IMR-90 (cell line): ENCODE results near the gene PLD5. TPM values are rescaled to one million over a fixed set of nuclear protein-coding genes. Genes with fewer than 3 reads are reported as not detected.

Experiments
- ATAC-seq: fragments of 200-7000 bp; cut with Tn5 transposase; 2 replicates; pipeline ENCODE4 v1.9.1; 2020; ENCODE audit warnings: low read depth, mild to moderate bottlenecking, moderate library complexity
- BruUV-seq: library from RNA; stranded (reverse); fragments of 400-500 nt; replicated peaks from 2 replicates; lab custom pipeline; 2021; lab: Mats Ljungman, UMichigan
- CTCF ChIA-PET: fragments of 300-600 bp; formaldehyde crosslinking; extraction: SDS; loops from one replicate; lab custom pipeline; 2021; ENCODE audit warnings: antibody characterized with exemption; lab: Yijun Ruan, JAX
- POLR2A ChIA-PET: fragments of 300-600 bp; sonication (Branson Sonifier 250); formaldehyde crosslinking; loops from one replicate; lab custom pipeline; 2022; ENCODE audit warnings: antibody characterized with exemption; ENCODE audit not compliant: unreplicated experiment; lab: Charles Lee
- DNase-seq: peaks from one replicate; pipeline ENCODE4 v3.0.0; 2013
- H2AFZ ChIP-seq: replicated peaks from 2 replicates; pipeline ENCODE3; 2013; ENCODE audit warnings: low read length, mild to moderate bottlenecking; ENCODE audit not compliant: poor library complexity
- H2AK5ac ChIP-seq: 2 replicates; pipeline ENCODE4 v1.6.1; 2013; ENCODE audit warnings: low read depth, low read length, inconsistent platforms
- H2AK9ac ChIP-seq: replicated peaks from 2 replicates; pipeline ENCODE3; 2013; ENCODE audit warnings: mild to moderate bottlenecking, low read depth, low read length, moderate library complexity; ENCODE audit not compliant: poor library complexity
- H2BK120ac ChIP-seq: 2 replicates; pipeline ENCODE4 v1.6.1; 2013; ENCODE audit warnings: low read depth, low read length, inconsistent platforms
- H2BK15ac ChIP-seq: 3 replicates; pipeline ENCODE4 v1.6.1; 2013; ENCODE audit warnings: low read depth, low read length, inconsistent platforms
- H2BK20ac ChIP-seq: 2 replicates; pipeline ENCODE4 v1.6.1; 2013; ENCODE audit warnings: low read depth, mild to moderate bottlenecking, inconsistent platforms, low read length, moderate library complexity
- H2BK5ac ChIP-seq: 2 replicates; pipeline ENCODE4 v1.6.1; 2013; ENCODE audit warnings: mild to moderate bottlenecking, low read depth, low read length, inconsistent platforms; ENCODE audit not compliant: poor library complexity, severe bottlenecking
- H3K14ac ChIP-seq: replicated peaks from 2 replicates; pipeline ENCODE4 v1.6.1; 2013; ENCODE audit warnings: low read depth, low read length, inconsistent platforms
- H3K18ac ChIP-seq: 2 replicates; pipeline ENCODE4 v1.6.1; 2013; ENCODE audit warnings: low read depth, low read length, control low read depth
- H3K23ac ChIP-seq: 2 replicates; pipeline ENCODE4 v1.6.1; 2013; ENCODE audit warnings: low read depth, low read length, inconsistent platforms
- H3K27ac ChIP-seq: 2 replicates; pipeline ENCODE4 v1.5.1; 2013; ENCODE audit warnings: mild to moderate bottlenecking, control low read depth, low read length; ENCODE audit not compliant: insufficient read depth
- H3K27me3 ChIP-seq: 2 replicates; pipeline ENCODE4 v1.6.1; 2013; ENCODE audit warnings: low read length; ENCODE audit not compliant: control insufficient read depth, insufficient read depth
- H3K36me3 ChIP-seq: 2 replicates; pipeline ENCODE4 v1.6.1; 2013; ENCODE audit warnings: low read length, mixed read lengths; ENCODE audit not compliant: control insufficient read depth, insufficient read depth
- H3K4ac ChIP-seq: 2 replicates; pipeline ENCODE4 v1.6.1; 2013; ENCODE audit warnings: low read depth, low read length, inconsistent platforms
- H3K4me1 ChIP-seq: 2 replicates; pipeline ENCODE4 v1.6.1; 2013; ENCODE audit warnings: low read length, mixed read lengths; ENCODE audit not compliant: control insufficient read depth, insufficient read depth
- H3K4me2 ChIP-seq: 2 replicates; pipeline ENCODE4 v1.6.1; 2013; ENCODE audit warnings: low read depth, mild to moderate bottlenecking, control low read depth, low read length, moderate library complexity
- H3K4me3 ChIP-seq: 2 replicates; pipeline ENCODE4 v1.5.1; 2013; ENCODE audit warnings: low read depth, mild to moderate bottlenecking, control low read depth, low read length, moderate library complexity; ENCODE audit not compliant: insufficient read depth
- H3K56ac ChIP-seq: 2 replicates; pipeline ENCODE4 v1.6.1; 2013; ENCODE audit warnings: low read length, inconsistent platforms; ENCODE audit not compliant: insufficient read depth; ENCODE audit errors: extremely low read depth
- H3K79me1 ChIP-seq, 2 experiments: 2 replicates each; pipeline ENCODE4 v1.6.1; 2013; ENCODE audit warnings: low read length in 2 of 2, inconsistent platforms in 1 of 2, low read depth in 1 of 2
- H3K9ac ChIP-seq: 2 replicates; pipeline ENCODE4 v1.6.1; 2013; ENCODE audit warnings: low read depth, low read length, control low read depth
- H3K9me1 ChIP-seq: 2 replicates; pipeline ENCODE4 v1.6.1; 2013; ENCODE audit warnings: low read length, inconsistent platforms; ENCODE audit not compliant: insufficient read depth
- H3K9me3 ChIP-seq: 2 replicates; pipeline ENCODE4 v1.6.1; 2013; ENCODE audit warnings: low read length; ENCODE audit not compliant: control insufficient read depth, insufficient read depth
- H4K20me1 ChIP-seq: 2 replicates; pipeline ENCODE4 v1.6.1; 2013; ENCODE audit warnings: low read length, inconsistent platforms; ENCODE audit not compliant: insufficient read depth
- H4K5ac ChIP-seq: 2 replicates; pipeline ENCODE4 v1.6.1; 2013; ENCODE audit warnings: mild to moderate bottlenecking, low read depth, low read length, control low read depth
- H4K8ac ChIP-seq, 2 experiments: 2 replicates each; pipeline ENCODE4 v1.6.1; 2013; ENCODE audit warnings: low read depth in 2 of 2, low read length in 2 of 2, control low read depth in 1 of 2, inconsistent platforms in 1 of 2
- H4K91ac ChIP-seq: 2 replicates; pipeline ENCODE4 v1.6.1; 2013; ENCODE audit warnings: low read depth, low read length, inconsistent platforms; ENCODE audit not compliant: insufficient read depth
- BHLHE40 ChIP-seq: fragments of 150-350 bp; IDR thresholded peaks from 2 replicates; pipeline ENCODE4 v1.6.1; 2016; ENCODE audit warnings: mild to moderate bottlenecking, low read depth, low read length
- CEBPB ChIP-seq: IDR thresholded peaks from 2 replicates; pipeline ENCODE4 v1.6.1; 2012; ENCODE audit warnings: low read depth, low read length, improper control_type of control experiment
- CHD1 ChIP-seq: IDR thresholded peaks from 2 replicates; pipeline ENCODE4 v1.6.1; 2012; ENCODE audit warnings: low read depth, low read length, improper control_type of control experiment
- CTCF ChIP-seq: conservative IDR thresholded peaks from 2 replicates; pipeline ENCODE4 v1.5.1; 2012; ENCODE audit warnings: mild to moderate bottlenecking, low read depth, low read length, improper control_type of control experiment
- ELK1 ChIP-seq: fragments of 150-350 bp; IDR thresholded peaks from 2 replicates; pipeline ENCODE4 v1.6.1; 2016; ENCODE audit warnings: low read depth, mild to moderate bottlenecking, low read length, moderate library complexity, borderline replicate concordance
- FOS ChIP-seq: fragments of 150-350 bp; IDR thresholded peaks from 2 replicates; pipeline ENCODE4 v1.6.1; 2016; ENCODE audit warnings: low read depth, low read length
- MAFK ChIP-seq: IDR thresholded peaks from 2 replicates; pipeline ENCODE4 v1.6.1; 2012; ENCODE audit warnings: low read depth, low read length, improper control_type of control experiment
- MAZ ChIP-seq: IDR thresholded peaks from 2 replicates; pipeline ENCODE4 v1.6.1; 2012; ENCODE audit warnings: low read depth, mild to moderate bottlenecking, low read length, improper control_type of control experiment, moderate library complexity, borderline replicate concordance
- MXI1 ChIP-seq: IDR thresholded peaks from 2 replicates; pipeline ENCODE4 v1.6.1; 2012; ENCODE audit warnings: low read depth, mild to moderate bottlenecking, low read length, moderate library complexity, borderline replicate concordance
- NFE2L2 ChIP-seq: fragments of 150-350 bp; IDR thresholded peaks from 2 replicates; pipeline ENCODE4 v1.6.1; 2016; ENCODE audit warnings: low read depth, mild to moderate bottlenecking, low read length
- POLR2A ChIP-seq: IDR thresholded peaks from 2 replicates; pipeline ENCODE4 v1.6.1; 2012; ENCODE audit warnings: mild to moderate bottlenecking, low read depth, low read length
- RAD21 ChIP-seq: IDR thresholded peaks from 2 replicates; pipeline ENCODE4 v1.6.1; 2012; ENCODE audit warnings: low read length, improper control_type of control experiment
- RFX5 ChIP-seq: IDR thresholded peaks from 2 replicates; pipeline ENCODE4 v1.8.0; 2012; ENCODE audit warnings: low read depth, mild to moderate bottlenecking, low read length, moderate library complexity
- SMC3 ChIP-seq: fragments of 150-350 bp; IDR thresholded peaks from 2 replicates; pipeline ENCODE4 v1.6.1; 2016; ENCODE audit warnings: low read depth, mild to moderate bottlenecking, antibody characterized with exemption, low read length, moderate library complexity
- USF2 ChIP-seq: fragments of 150-350 bp; IDR thresholded peaks from 2 replicates; pipeline ENCODE4 v1.6.1; 2017; ENCODE audit warnings: mild to moderate bottlenecking, antibody characterized with exemption, low read length, low read depth
- WGBS, 2 experiments: methylation state at CpG; one replicate each; pipeline versions ENCODE4 v1.1.5 to v1.1.7; 2013; ENCODE audit warnings: missing lambda C conversion rate in 2 of 2; ENCODE audit not compliant: insufficient read length in 1 of 2; ENCODE audit errors: extremely low coverage in 2 of 2; 5-methylcytosine and 5-hydroxymethylcytosine counted together
- dilution Hi-C: fragments of 300-500 bp; cut with HindIII; formaldehyde crosslinking; loops from one replicate; pipeline ENCODE4 v1.14.3; 2018; ENCODE audit warnings: low sequenced_read_pairs; ENCODE audit not compliant: unreplicated experiment
- in situ Hi-C: fragments of 300-500 bp; cut with MboI; formaldehyde crosslinking; loops from 3 replicates; pipeline ENCODE4 v1.14.3; 2019; ENCODE audit warnings: low sequenced_read_pairs, inconsistent platforms, mixed read lengths
- intact Hi-C: fragments of 100-400 bp; cut with micrococcal nuclease; formaldehyde crosslinking; loops from 2 replicates; pipeline ENCODE4 v1.10.0; 2022
- polyA plus RNA-seq, 3 experiments: library from polyadenylated mRNA; depleted of rRNA; stranded (reverse); fragments of >200 nt; gene quantifications; 2 replicates each; pipeline ENCODE4 v1.2.3, GENCODE V29; 2012; ENCODE audit warnings: low replicate concordance in 1 of 3
- total RNA-seq: library from RNA; depleted of rRNA; stranded (reverse); fragments of >200 nt; gene quantifications from 2 replicates; pipeline ENCODE4 v1.2.3, GENCODE V29; 2012

PLD5 gene
- total and polyA plus RNA-seq, 2 of the 4 experiments (the other 2 are of a cell fraction): not detected

DNA sequence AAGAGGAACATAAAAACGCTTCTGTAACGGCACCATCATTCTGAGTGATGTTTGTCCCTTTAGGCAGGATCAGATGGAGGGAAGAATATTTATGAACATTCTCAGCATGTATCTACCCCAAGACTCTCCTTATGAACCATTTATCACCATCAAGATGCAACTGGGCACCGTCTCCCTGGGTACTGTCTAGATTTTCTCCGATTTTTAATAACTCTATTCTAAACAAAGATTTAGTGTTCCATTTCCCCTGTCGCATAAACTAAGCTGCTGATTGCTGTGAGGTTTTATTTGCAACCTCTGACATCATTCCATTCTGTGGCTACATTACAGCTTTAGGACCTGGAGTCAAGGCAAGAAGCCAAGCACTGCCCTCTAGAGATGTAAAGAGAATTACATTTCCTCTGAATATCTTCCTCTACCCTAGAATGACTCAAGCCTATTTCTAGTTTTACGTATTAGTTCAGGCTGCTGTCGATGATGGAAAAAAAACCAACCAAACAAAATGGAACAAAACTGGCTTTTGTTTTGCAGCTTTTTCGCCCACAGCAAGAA lies 395.5 kb downstream of the PLD5 start:
- intact Hi-C loops: no loop called here
- Histone ChIP-seq H3K79me1 (no peaks in the 10 kb centered on the region), H3K36me3 (no peaks in the 10 kb centered on the region), H2AK9ac (no peak overlapping the region), H3K4me2 (no peak overlapping the region), H3K27ac (no peak overlapping the region), H3K27me3 (no peaks in the 10 kb centered on the region), H3K4me3 (no peak overlapping the region), H3K4ac (no peak overlapping the region), H3K14ac (no peak overlapping the region), H3K9ac (no peak overlapping the region), H2AK5ac (no peak overlapping the region), H2BK20ac (no peak overlapping the region), H4K91ac (no peak overlapping the region), H2BK120ac (no peak overlapping the region), H3K4me1 (no peaks in the 10 kb centered on the region), H4K8ac (no peak overlapping the region), H3K23ac (no peak overlapping the region), H2AFZ (no peak overlapping the region), H2BK15ac (no peak overlapping the region), H4K5ac (no peak overlapping the region), H4K20me1 (no peaks in the 10 kb centered on the region), H3K9me3 (peaks cover 6% of the 10 kb centered on the region; the same call in 1 of the 2 replicates), H2BK5ac (no peak overlapping the region), H3K9me1 (no peaks in the 10 kb centered on the region), H3K56ac (no peak overlapping the region), H3K18ac (no peak overlapping the region)
- ChIA-PET POLR2A (no interaction called here), CTCF (no interaction called here)
- TF ChIP-seq RFX5 (no peak), CEBPB (no peak), RAD21 (no peak), MAZ (no peak), POLR2A (no peak), USF2 (no peak), BHLHE40 (no peak), MXI1 (no peak), MAFK (no peak), NFE2L2 (no peak), SMC3 (no peak), ELK1 (no peak), CTCF (no peak), FOS (no peak), CHD1 (no peak)
- dilution Hi-C loops: no loop called here
- ATAC-seq (no peak), DNase-seq (no peak)
- WGBS, 2 experiments: 20% methylated on average over 1 of the region's 8 CpGs; no CpG with 5 or more reads in 1 of the 2 experiments
- no TSS peak for BruUV-seq
- in situ Hi-C loops: no loop called here
